ENCODE data around the gene TAMM41.

DNA sequence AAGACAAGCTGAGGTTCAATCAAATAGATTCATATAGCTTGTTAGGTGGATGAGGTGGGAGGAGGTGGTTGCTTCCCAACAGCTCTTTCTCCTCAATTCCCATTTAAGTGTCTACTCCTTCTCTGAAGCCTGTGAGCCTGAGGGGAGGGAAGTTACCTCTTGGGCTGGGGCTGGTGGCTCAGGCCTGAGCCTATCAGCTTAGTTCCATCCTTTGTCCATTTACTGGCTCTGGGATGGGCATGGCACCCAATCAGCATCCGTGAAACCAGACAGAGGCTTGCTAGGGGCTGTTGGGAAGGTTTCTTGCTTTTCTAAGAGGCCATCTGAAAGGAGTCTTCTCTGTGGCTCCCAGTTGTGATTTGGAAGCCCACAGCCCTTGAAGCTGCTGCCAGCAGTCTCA lies 57.3 kb downstream of the TAMM41 start:
- TF ChIP-seq, protein P1, sequence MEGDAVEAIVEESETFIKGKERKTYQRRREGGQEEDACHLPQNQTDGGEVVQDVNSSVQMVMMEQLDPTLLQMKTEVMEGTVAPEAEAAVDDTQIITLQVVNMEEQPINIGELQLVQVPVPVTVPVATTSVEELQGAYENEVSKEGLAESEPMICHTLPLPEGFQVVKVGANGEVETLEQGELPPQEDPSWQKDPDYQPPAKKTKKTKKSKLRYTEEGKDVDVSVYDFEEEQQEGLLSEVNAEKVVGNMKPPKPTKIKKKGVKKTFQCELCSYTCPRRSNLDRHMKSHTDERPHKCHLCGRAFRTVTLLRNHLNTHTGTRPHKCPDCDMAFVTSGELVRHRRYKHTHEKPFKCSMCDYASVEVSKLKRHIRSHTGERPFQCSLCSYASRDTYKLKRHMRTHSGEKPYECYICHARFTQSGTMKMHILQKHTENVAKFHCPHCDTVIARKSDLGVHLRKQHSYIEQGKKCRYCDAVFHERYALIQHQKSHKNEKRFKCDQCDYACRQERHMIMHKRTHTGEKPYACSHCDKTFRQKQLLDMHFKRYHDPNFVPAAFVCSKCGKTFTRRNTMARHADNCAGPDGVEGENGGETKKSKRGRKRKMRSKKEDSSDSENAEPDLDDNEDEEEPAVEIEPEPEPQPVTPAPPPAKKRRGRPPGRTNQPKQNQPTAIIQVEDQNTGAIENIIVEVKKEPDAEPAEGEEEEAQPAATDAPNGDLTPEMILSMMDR (conservative IDR thresholded peaks at IDR 0.05; ENCODE audit: low read depth, low read length): no peak
- no peak for TF ChIP-seq EZH2 (IDR thresholded peaks at IDR 0.05; ENCODE audit: borderline replicate concordance, low read depth, low read length, poor library complexity, severe bottlenecking)

All from A673 (cell line).